ENCODE data around the gene ROR2.
"Not testable (repeated sequence)": the region's sequence is repeated elsewhere in the genome, so short reads cannot be mapped to it uniquely, and the experiment has no call there.

The ROR2 gene

GRCh38 chr9:91814201-91814600, 135.8 kb downstream of the ROR2 start:
- no peak for DNase-seq

DNA sequence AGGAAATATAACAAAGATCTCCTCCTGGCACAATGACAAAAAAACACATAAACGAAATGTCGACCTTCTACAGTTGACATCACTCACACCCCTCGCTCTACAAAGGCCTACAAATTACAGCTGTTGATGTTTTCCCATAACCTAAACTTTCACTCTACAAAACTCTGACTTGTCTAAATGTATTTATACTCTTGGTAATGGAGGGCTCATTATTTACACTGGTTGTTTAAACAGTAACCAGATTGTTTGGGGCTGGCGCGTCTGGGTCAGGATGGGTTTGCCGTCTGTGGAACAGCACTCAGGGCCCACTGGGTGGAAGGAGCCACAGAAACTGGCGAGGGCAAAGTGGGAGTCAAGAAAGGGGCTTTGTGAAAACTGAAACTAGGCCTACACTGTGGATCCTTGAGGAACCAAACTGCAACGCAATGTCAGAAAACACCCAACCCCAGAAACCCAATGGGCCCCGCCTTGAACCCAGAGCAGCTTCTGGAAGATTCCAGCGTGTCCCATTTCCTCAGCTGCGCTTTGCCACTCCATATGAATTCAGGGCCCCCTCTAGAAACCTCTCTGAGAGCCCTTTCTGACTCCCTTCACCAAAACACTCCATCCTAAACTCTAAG, 136.7 kb downstream of the ROR2 start:
- DNase-seq, result no peak

DNA sequence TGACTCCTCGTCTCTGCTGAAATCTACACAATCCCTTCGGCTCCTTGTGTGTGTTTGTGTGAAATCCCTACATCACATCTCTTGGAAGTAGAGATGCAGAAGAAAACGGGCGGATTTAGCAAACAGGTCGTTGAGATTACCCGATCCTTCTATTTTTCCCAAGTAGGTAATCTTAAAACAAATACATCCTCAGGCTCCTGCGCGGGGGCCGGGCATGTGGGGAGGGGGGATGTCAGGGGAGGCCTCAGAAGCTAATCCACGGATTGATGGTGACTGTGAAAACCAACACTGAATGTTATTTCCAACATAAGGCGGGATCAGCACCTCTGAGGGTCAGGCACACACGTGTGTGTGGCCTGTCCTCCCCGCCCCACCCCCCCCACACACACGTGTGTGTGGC, 137.8 kb downstream of the ROR2 start:
- no peak for DNase-seq

DNA sequence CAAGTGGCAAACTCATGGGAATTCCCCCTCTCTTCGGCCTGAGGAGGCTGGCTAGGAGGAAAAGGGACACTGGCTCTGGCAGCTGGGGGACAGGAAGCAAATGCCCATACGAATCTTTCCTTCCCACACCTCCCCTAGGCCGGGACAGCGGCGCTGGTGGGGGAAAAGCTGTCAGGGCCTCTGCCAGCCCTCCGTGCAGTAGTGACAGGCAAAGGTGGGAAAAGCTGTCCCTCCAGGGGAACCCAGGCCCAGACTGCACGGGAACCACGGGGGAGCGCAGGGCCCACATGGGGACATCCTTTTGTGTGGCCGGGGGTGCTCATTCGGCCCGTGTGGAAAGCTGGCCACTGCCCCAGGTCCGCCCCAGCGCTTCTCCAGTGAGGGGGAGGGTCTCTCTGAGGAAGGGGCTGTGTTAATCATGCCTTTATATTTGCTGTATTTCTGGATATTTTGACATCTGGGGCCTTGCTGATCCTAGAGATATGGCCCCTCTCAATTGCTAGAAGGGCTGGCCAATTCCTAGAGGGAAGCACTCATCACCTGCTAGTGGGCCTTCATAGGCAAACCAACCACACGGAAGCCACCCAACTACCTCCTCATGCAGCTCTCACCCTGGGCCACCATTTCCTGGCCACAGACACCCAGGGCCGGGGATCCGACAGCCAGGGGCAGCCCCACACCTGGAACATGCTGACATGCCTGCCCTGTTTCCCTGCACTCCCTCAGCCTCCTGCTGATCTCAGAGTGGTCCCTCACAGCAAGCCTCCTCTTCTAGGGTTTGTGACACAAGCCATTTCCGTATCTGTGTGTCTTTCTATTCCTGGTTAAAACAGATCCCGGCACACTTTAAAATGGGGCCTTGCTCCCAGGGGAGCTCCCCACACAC, 138.8 kb downstream of the ROR2 start:
- no peak for DNase-seq

GRCh38 chr9:91810286-91810905, 139.6 kb downstream of the ROR2 start:
- no peak for DNase-seq

DNA sequence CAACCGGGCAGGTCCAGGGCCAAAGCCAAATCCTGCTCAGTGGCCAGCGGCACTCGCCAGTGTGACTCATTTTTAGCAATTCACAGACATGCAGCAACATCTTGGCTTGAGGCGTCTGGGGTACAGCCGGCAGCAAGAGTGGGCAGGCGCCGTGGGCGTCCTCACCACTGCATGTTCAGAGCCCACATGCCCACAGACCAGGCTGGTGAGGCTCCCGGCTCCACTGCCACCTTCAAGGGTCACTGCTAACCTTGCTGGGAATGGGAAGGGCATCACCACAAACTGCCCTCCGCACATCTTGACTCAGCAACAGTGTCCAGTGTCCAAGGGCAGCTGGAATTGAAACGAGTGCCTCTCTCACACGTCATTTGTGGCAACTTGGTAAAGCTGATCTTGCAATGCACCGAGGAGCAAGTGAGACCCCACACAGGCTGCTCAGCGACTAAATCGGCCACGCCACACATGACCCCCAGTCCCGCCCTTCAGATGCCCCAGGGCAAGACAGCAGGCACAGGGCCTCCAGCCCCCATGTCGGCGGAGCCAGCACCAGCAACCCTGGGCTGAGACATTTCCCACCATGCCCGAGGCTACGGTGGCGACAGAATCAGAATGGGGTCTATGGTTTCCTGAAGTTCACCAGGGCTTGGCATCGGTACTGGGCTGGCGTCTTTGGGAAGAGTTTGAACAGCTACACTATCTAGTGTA, 140.3 kb downstream of the ROR2 start:
- no peak for DNase-seq

DNA sequence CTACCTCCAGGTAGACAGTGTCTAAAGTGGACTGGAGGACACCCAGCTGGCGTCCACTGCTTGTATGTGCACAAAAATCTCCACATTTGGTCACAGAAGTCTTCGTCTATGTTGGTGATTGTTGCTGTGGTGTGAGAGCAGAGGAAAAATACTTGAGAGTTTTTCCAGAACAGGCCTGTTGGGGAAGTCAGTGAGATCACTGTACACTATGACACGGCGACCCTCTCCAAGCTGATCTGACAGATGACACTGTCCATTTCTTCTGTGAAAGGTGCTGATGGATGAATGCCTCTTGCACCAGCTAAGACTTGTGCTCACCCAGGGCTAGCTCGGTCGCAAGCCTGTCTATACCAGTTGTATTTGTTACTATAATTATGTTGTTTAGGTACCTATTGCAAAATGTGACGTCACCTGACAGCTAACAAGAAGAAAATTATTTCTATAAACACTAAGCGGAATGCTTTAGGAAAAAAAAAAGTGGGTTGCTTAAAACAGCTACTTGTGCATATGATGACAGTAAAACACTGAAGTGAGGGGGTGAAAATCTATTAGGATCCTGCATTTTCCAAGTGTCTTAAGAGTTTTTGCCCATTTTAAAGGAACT, 142.3 kb downstream of the ROR2 start:
- no peak for DNase-seq

DNA sequence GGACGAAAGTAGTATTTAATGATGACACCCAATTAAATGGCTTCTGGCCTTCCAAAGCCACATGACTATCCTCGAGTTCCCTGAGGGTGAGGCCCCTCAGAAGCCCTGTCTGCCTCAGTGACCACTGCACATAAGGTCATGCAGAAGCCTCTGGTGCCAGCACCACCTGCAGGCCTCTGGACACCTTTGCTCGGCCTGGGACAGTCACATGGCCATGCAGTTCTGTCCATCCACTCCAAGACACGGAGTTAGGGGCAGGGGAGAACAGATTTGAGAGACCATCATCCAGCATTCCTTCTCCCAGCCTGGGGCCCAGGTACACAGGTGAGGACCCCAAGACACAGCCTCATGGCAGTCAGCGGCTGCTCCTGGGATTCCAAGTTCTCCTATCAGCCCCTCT, 145.0 kb downstream of the ROR2 start:
- no peak for DNase-seq

DNA sequence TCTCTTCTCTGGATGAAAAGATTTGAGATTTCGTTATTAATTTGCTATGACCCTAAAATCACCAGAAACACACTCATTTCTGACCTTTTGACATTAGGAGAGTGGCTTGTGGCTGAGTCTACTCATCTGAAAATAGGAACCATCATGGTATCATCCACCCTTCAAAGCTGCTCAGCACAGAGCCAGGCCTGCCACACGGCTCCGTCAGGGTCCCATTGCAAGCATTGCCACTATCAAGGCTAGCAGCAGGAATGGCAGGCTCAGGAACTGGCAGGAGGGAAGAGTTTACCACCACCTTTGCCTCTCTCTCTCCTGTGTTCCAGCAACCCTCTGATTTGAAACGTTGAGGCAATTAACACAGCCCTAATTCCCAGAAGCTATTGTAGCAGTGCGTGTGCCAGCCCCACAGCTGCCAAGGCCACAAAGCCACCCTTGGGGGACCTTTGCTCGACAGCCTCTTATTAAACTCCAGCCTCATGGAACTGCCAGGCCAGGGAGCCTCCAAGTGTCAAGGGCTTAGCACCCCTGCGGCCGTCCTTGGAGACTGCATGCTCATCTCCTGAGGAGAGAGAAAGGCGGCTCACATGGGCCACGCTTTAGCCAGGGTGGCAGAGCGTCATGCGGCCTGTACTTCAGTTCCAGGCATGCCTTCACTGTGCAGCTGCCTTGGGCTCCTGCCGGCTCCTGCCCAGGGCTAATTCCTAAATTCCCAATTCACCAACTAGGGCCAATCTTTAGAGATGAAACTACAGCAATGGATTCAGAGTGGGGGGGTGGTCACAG, 145.9 kb downstream of the ROR2 start:
- no peak for DNase-seq

- DNase-seq, result no peak
Observed at GRCh38 chr9:91803151-91803940, 146.7 kb downstream of the ROR2 start.

DNA sequence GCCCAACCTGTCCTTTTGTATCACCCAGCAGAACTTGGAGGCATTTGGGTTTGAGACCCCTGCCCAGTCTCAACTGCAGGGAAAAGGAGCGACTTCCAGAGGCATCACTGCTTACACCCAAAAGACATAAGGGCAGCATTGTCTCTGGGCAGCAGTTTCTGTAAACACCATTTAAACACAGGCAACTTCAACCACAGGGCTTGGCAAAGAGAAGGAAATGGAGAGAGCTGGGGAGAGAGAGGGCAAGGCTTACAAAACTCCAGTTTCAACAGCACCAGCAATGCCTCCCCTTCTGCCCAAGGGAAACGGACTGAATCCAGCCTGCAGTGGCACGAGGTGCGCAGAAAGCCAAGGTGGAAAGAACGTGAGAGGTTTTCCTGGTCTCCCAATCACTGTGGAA, 147.6 kb downstream of the ROR2 start:
- no peak for DNase-seq

DNA sequence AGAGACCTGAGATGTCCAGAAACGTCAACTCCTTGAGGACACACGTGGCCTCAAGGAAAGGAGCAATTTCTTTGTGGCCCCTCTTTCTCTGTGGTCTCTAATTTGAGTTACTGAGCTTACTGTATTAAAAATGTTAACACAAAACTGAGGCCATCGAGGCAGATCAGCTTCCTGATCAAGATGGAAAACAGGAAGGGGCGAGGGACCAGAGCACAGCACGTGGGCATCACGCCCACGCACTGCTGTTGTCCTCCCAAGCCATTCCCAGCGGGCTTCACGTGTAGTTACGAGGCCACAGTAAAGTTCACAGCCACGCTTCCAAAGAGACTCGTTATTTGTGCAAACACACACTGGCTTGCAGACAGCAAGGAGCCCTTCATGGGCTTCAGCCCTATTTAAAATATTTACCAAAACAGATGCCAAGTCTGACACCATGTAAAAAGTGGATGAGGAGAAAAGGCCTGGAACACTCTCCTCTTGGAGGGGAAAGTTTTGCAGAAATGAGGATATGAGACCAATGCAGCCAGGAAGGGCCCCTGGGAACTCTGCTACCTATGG, 149.5 kb downstream of the ROR2 start:
- no peak for DNase-seq

DNA sequence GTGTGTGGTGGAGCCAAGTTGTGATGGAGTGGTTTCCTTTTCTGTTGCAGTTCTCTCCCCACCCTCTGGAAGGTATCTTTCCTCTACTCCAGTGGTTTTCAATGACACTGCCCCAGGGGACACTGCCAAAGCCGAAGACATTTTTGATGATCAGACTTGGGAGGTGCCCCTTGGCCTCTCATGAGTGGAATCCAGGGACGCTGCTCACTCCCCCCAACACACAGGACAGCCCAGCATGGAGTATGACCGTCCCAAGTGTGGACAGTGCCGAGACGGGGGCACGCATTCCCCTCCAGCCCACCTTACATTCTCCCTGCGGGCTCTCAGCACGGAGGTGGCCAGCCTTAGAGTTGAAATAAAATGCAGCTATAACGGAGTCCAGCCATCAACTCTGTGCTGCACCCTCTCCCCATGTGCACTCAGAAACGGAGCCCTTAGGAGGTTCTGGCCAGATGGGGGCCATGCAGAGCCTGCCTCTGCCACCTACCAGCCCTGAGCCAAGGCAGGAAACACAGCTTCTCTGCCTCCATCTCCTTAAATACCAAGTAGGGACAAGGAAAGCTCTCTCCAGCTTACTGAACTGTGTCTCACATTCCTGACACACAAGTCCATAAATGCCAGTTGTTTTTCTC, 150.8 kb downstream of the ROR2 start:
- DNase-seq, result no peak

GRCh38 chr9:91798273-91799112, 151.5 kb downstream of the ROR2 start:
- peak; percentile 49 for DNase-seq

GRCh38 chr9:91797517-91797916, 152.5 kb downstream of the ROR2 start:
- not testable (repeated sequence) for DNase-seq

DNA sequence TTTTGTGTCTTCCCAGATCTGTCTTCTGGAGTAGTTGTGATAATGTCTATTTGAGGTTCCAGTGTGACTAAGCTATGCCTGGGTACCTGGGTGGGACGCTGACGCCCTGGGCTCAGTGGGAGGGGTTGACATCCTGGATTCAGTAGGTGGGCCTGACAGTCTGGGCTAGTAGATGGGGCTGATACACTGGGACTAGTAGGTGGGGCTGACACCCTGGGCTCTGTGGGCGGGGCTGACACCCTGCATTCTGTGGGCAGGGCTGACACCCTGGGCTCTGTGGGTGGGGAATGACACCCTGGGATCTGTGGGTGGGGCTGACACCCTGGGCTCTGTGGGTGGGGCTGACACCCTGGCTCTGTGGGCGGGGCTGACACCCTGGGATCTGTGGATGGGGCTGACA, 153.5 kb downstream of the ROR2 start:
- DNase-seq, result peak; percentile 42

GRCh38 chr9:91795598-91796241, 154.3 kb downstream of the ROR2 start:
- no peak for DNase-seq

GRCh38 chr9:91793371-91793770, 156.7 kb downstream of the ROR2 start:
- DNase-seq, result not testable (repeated sequence)

- no peak for DNase-seq
Observed at GRCh38 chr9:91790917-91791316, 159.1 kb downstream of the ROR2 start.

All from CD4-positive, alpha-beta T cell treated with Interleukin-6 for 4 hours (primary cell).